Neuron (in vitro differentiated cells): ENCODE data around the gene SESN1.

Source experiments
- H2AFZ ChIP-seq: one replicate; pipeline ENCODE4 v1.6.1; 2013; ENCODE audit warnings: low read depth, mild to moderate bottlenecking, inconsistent platforms, low read length, moderate library complexity
- H3K27me3 ChIP-seq: one replicate; pipeline ENCODE4 v1.6.1; 2013; ENCODE audit warnings: low read length; ENCODE audit not compliant: insufficient read depth
- H3K36me3 ChIP-seq: one replicate; pipeline ENCODE4 v1.6.1; 2013; ENCODE audit warnings: low read length; ENCODE audit not compliant: insufficient read depth
- H3K4me1 ChIP-seq: one replicate; pipeline ENCODE4 v1.6.1; 2013; ENCODE audit warnings: low read length; ENCODE audit not compliant: insufficient read depth
- H3K4me3 ChIP-seq: 2 replicates; pipeline ENCODE4 v1.5.1; 2013; ENCODE audit warnings: mild to moderate bottlenecking, low read length, moderate library complexity
- H3K9me3 ChIP-seq: one replicate; pipeline ENCODE4 v1.6.1; 2013; ENCODE audit warnings: low read length

The SESN1 gene

GRCh38 chr6:108966251-108966650, 128.4 kb downstream of the SESN1 start:
- peaks cover 2% of the 10 kb centered on the region for H3K4me1 ChIP-seq
- H3K27me3 ChIP-seq: no peaks in the 10 kb centered on the region
- H2AFZ ChIP-seq: no peak overlapping the region
- H3K36me3 ChIP-seq: no peaks in the 10 kb centered on the region
- no peak overlapping the region for H3K4me3 ChIP-seq
- H3K9me3 ChIP-seq: no peaks in the 10 kb centered on the region

GRCh38 chr6:108961985-108962384, 132.7 kb downstream of the SESN1 start:
- Histone ChIP-seq H3K36me3 (no peaks in the 10 kb centered on the region), H2AFZ (no peak overlapping the region), H3K27me3 (no peaks in the 10 kb centered on the region), H3K4me3 (no peak overlapping the region), H3K4me1 (peaks cover under 1% of the 10 kb centered on the region), H3K9me3 (no peaks in the 10 kb centered on the region)

GRCh38 chr6:108961077-108961476, 133.6 kb downstream of the SESN1 start:
- Histone ChIP-seq H3K27me3 (no peaks in the 10 kb centered on the region), H3K4me1 (no peaks in the 10 kb centered on the region), H3K36me3 (no peaks in the 10 kb centered on the region), H2AFZ (no peak overlapping the region), H3K9me3 (no peaks in the 10 kb centered on the region), H3K4me3 (no peak overlapping the region)

- Histone ChIP-seq H3K4me1 (no peaks in the 10 kb centered on the region), H3K4me3 (no peak overlapping the region), H3K36me3 (no peaks in the 10 kb centered on the region), H2AFZ (no peak overlapping the region), H3K9me3 (no peaks in the 10 kb centered on the region), H3K27me3 (no peaks in the 10 kb centered on the region)
Observed at GRCh38 chr6:108960601-108961000, 134.0 kb downstream of the SESN1 start.

- H3K36me3 ChIP-seq: no peaks in the 10 kb centered on the region
- H3K4me1 ChIP-seq: no peaks in the 10 kb centered on the region
- H3K27me3 ChIP-seq: no peaks in the 10 kb centered on the region
- H3K9me3 ChIP-seq: no peaks in the 10 kb centered on the region
- H2AFZ ChIP-seq: no peak overlapping the region
- H3K4me3 ChIP-seq: no peak overlapping the region
Observed at GRCh38 chr6:108959972-108960582, 134.6 kb downstream of the SESN1 start.

GRCh38 chr6:108958900-108959770, 135.5 kb downstream of the SESN1 start:
- Histone ChIP-seq H3K4me1 (no peaks in the 10 kb centered on the region), H2AFZ (no peak overlapping the region), H3K9me3 (no peaks in the 10 kb centered on the region), H3K36me3 (no peaks in the 10 kb centered on the region), H3K27me3 (no peaks in the 10 kb centered on the region), H3K4me3 (no peak overlapping the region)

GRCh38 chr6:108957221-108957620, 137.4 kb downstream of the SESN1 start:
- H2AFZ ChIP-seq: no peak overlapping the region
- H3K9me3 ChIP-seq: no peaks in the 10 kb centered on the region
- H3K4me3 ChIP-seq: no peak overlapping the region

GRCh38 chr6:108955329-108955949, 139.2 kb downstream of the SESN1 start:
- no peak overlapping the region for H2AFZ ChIP-seq
- H3K4me3 ChIP-seq: no peak overlapping the region
- no peaks in the 10 kb centered on the region for H3K4me1 ChIP-seq
- no peaks in the 10 kb centered on the region for H3K9me3 ChIP-seq
- H3K27me3 ChIP-seq: no peaks in the 10 kb centered on the region
- no peaks in the 10 kb centered on the region for H3K36me3 ChIP-seq

More at GRCh38 chr6:108957221-108957620, 137.4 kb downstream of the SESN1 start:
- Histone ChIP-seq H3K27me3 (no peaks in the 10 kb centered on the region), H3K36me3 (no peaks in the 10 kb centered on the region), H3K4me1 (no peaks in the 10 kb centered on the region)

GRCh38 chr6:108953681-108954080, 141.0 kb downstream of the SESN1 start:
- H3K4me1 ChIP-seq: no peaks in the 10 kb centered on the region
- no peaks in the 10 kb centered on the region for H3K36me3 ChIP-seq
- H3K27me3 ChIP-seq: no peaks in the 10 kb centered on the region
- H3K9me3 ChIP-seq: no peaks in the 10 kb centered on the region
- no peak overlapping the region for H2AFZ ChIP-seq
- H3K4me3 ChIP-seq: no peak overlapping the region

- no peaks in the 10 kb centered on the region for H3K27me3 ChIP-seq
- H3K4me1 ChIP-seq: no peaks in the 10 kb centered on the region
- no peaks in the 10 kb centered on the region for H3K9me3 ChIP-seq
- H2AFZ ChIP-seq: no peak overlapping the region
- H3K36me3 ChIP-seq: no peaks in the 10 kb centered on the region
- no peak overlapping the region for H3K4me3 ChIP-seq
Observed at GRCh38 chr6:108952776-108953486, 141.7 kb downstream of the SESN1 start.

GRCh38 chr6:108951351-108951953, 143.2 kb downstream of the SESN1 start:
- Histone ChIP-seq H3K4me3 (no peak overlapping the region), H2AFZ (no peak overlapping the region), H3K9me3 (no peaks in the 10 kb centered on the region), H3K4me1 (no peaks in the 10 kb centered on the region), H3K27me3 (no peaks in the 10 kb centered on the region), H3K36me3 (no peaks in the 10 kb centered on the region)

GRCh38 chr6:108948181-108948661, 146.4 kb downstream of the SESN1 start:
- H3K4me3 ChIP-seq: no peak overlapping the region
- no peaks in the 10 kb centered on the region for H3K27me3 ChIP-seq

More at GRCh38 chr6:108948181-108948661, 146.4 kb downstream of the SESN1 start:
- Histone ChIP-seq H2AFZ (no peak overlapping the region), H3K4me1 (peaks cover 10% of the 10 kb centered on the region), H3K9me3 (no peaks in the 10 kb centered on the region), H3K36me3 (no peaks in the 10 kb centered on the region)
